Measurements from ENCODE around the gene CYP2A6. TPM values are rescaled to one million over a fixed set of nuclear protein-coding genes. Genes with fewer than 3 reads are reported as not detected.

The CYP2A6 gene
- total and polyA plus RNA-seq, 4 donors, result 0.38 TPM; not detected in 3

GRCh38 chr19:40803857-40804782 is 46.1 kb downstream of the CYP2A6 start:
- Histone ChIP-seq H3K4me1 (ENCODE audit: control insufficient read depth in 1 of 2, insufficient read depth in 2 of 2, low read length in 2 of 2) (no peaks in the 10 kb centered on the region), H3K27me3 (ENCODE audit: control insufficient read depth in 1 of 2, insufficient read depth in 2 of 2, low read length in 1 of 2) (no peaks in the 10 kb centered on the region), H3K4me3 (ENCODE audit: low read length in 2 of 2) (no peak overlapping the region), H3K36me3 (ENCODE audit: control insufficient read depth in 1 of 2, insufficient read depth in 2 of 2, low read length in 1 of 2) (peaks cover 0 to 6% of the 10 kb centered on the region in 2 donors), H3K27ac (ENCODE audit: low read depth in 1 of 2, low read length in 2 of 2) (no peak overlapping the region), H3K9me3 (ENCODE audit: control insufficient read depth, low read length) (no peaks in the 10 kb centered on the region)
- intact Hi-C loops (cut with DNase I), result loop anchor here in 1 of 2 donors (10.0 kb wide), 1 partner anchor 359 kb away; the partner anchor contains the start of gene SERTAD3
- no peak for ATAC-seq (ENCODE audit: low FRiP score)
- WGBS, 2 donors, result 66 to 67% methylated on average over 6 of the region's 6 CpGs
- peak in 1 of 2 donors; percentile 54 for DNase-seq

- H3K4me3 ChIP-seq (ENCODE audit: low read length in 2 of 2), result no peak overlapping the region
- H3K27me3 ChIP-seq (ENCODE audit: control insufficient read depth in 1 of 2, insufficient read depth in 2 of 2, low read length in 1 of 2), result no peaks in the 10 kb centered on the region
- H3K27ac ChIP-seq (ENCODE audit: low read depth in 1 of 2, low read length in 2 of 2), result peak overlapping the region in 1 of 2 donors; percentile 6
- no peaks in the 10 kb centered on the region for H3K9me3 ChIP-seq (ENCODE audit: control insufficient read depth, low read length)
- peak in 1 of 2 donors; percentile 75 for DNase-seq
- H3K36me3 ChIP-seq (ENCODE audit: control insufficient read depth in 1 of 2, insufficient read depth in 2 of 2, low read length in 1 of 2), result peaks cover 0 to 4% of the 10 kb centered on the region in 2 donors
- ATAC-seq (ENCODE audit: low FRiP score), result no peak
- intact Hi-C loops (cut with DNase I), result loop anchor here in 1 of 2 donors (10.0 kb wide), 1 partner anchor 359 kb away; the partner anchor contains the start of gene SERTAD3
- WGBS, 2 donors, result 45 to 60% methylated on average over 9 of the region's 9 CpGs
- H3K4me1 ChIP-seq (ENCODE audit: control insufficient read depth in 1 of 2, insufficient read depth in 2 of 2, low read length in 2 of 2), result no peaks in the 10 kb centered on the region
These were observed 46.9 kb downstream of the CYP2A6 start for GRCh38 chr19:40803170-40803856.

GRCh38 chr19:40802300-40803169 is 47.7 kb downstream of the CYP2A6 start:
- intact Hi-C loops (cut with DNase I), result loop anchor here in 1 of 2 donors (10.0 kb wide), 1 partner anchor 358 kb away; the partner anchor contains the start of gene SERTAD3
- no peaks in the 10 kb centered on the region for H3K4me1 ChIP-seq (ENCODE audit: control insufficient read depth in 1 of 2, insufficient read depth in 2 of 2, low read length in 2 of 2)
- H3K4me3 ChIP-seq (ENCODE audit: low read length in 2 of 2), result no peak overlapping the region
- H3K27me3 ChIP-seq (ENCODE audit: control insufficient read depth in 1 of 2, insufficient read depth in 2 of 2, low read length in 1 of 2), result no peaks in the 10 kb centered on the region
- 7 to 10% methylated on average over 11 of the region's 11 CpGs for WGBS, 2 donors
- peak overlapping the region in 1 of 2 donors; percentile 6 for H3K27ac ChIP-seq (ENCODE audit: low read depth in 1 of 2, low read length in 2 of 2)
- ATAC-seq (ENCODE audit: low FRiP score) (no peak), DNase-seq (peak in 1 of 2 donors; percentile 79)
- no peaks in the 10 kb centered on the region for H3K9me3 ChIP-seq (ENCODE audit: control insufficient read depth, low read length)
- peaks cover 0 to 4% of the 10 kb centered on the region in 2 donors for H3K36me3 ChIP-seq (ENCODE audit: control insufficient read depth in 1 of 2, insufficient read depth in 2 of 2, low read length in 1 of 2)

GRCh38 chr19:40801426-40802299 is 48.6 kb downstream of the CYP2A6 start:
- Histone ChIP-seq H3K36me3 (ENCODE audit: control insufficient read depth in 1 of 2, insufficient read depth in 2 of 2, low read length in 1 of 2) (peaks cover 0 to 4% of the 10 kb centered on the region in 2 donors), H3K9me3 (ENCODE audit: control insufficient read depth, low read length) (no peaks in the 10 kb centered on the region), H3K27ac (ENCODE audit: low read depth in 1 of 2, low read length in 2 of 2) (no peak overlapping the region), H3K4me3 (ENCODE audit: low read length in 2 of 2) (no peak overlapping the region), H3K27me3 (ENCODE audit: control insufficient read depth in 1 of 2, insufficient read depth in 2 of 2, low read length in 1 of 2) (no peaks in the 10 kb centered on the region), H3K4me1 (ENCODE audit: control insufficient read depth in 1 of 2, insufficient read depth in 2 of 2, low read length in 2 of 2) (no peaks in the 10 kb centered on the region)
- peak in 1 of 2 donors; percentile 59 for DNase-seq
- WGBS, 2 donors, result 38 to 40% methylated on average over 12 to 13 of the region's 13 CpGs
- ATAC-seq (ENCODE audit: low FRiP score), result no peak
- intact Hi-C loops (cut with DNase I), result loop anchor here in 1 of 2 donors (10.0 kb wide), 1 partner anchor 357 kb away; the partner anchor contains the start of gene SERTAD3

- H3K4me1 ChIP-seq (ENCODE audit: control insufficient read depth in 1 of 2, insufficient read depth in 2 of 2, low read length in 2 of 2), result no peaks in the 10 kb centered on the region
- H3K4me3 ChIP-seq (ENCODE audit: low read length in 2 of 2), result no peak overlapping the region
- H3K27ac ChIP-seq (ENCODE audit: low read depth in 1 of 2, low read length in 2 of 2), result no peak overlapping the region
- peaks cover 0 to 4% of the 10 kb centered on the region in 2 donors for H3K36me3 ChIP-seq (ENCODE audit: control insufficient read depth in 1 of 2, insufficient read depth in 2 of 2, low read length in 1 of 2)
- no peaks in the 10 kb centered on the region for H3K9me3 ChIP-seq (ENCODE audit: control insufficient read depth, low read length)
- H3K27me3 ChIP-seq (ENCODE audit: control insufficient read depth in 1 of 2, insufficient read depth in 2 of 2, low read length in 1 of 2), result no peaks in the 10 kb centered on the region
- ATAC-seq (ENCODE audit: low FRiP score), result no peak
- intact Hi-C loops (cut with DNase I), result loop anchor here in 1 of 2 donors (10.0 kb wide), 1 partner anchor 356 kb away; the partner anchor contains the start of gene SERTAD3
- WGBS, 2 donors, result 78 to 83% methylated on average over 22 to 27 of the region's 27 CpGs
- peak in 1 of 2 donors; percentile 72 for DNase-seq
These were observed 49.3 kb downstream of the CYP2A6 start for GRCh38 chr19:40800997-40801377.

GRCh38 chr19:40800339-40800996 is 49.8 kb downstream of the CYP2A6 start:
- WGBS, 2 donors, result 59 to 61% methylated on average over 24 to 27 of the region's 27 CpGs
- peaks cover 0 to 4% of the 10 kb centered on the region in 2 donors for H3K36me3 ChIP-seq (ENCODE audit: control insufficient read depth in 1 of 2, insufficient read depth in 2 of 2, low read length in 1 of 2)
- H3K27ac ChIP-seq (ENCODE audit: low read depth in 1 of 2, low read length in 2 of 2), result peak overlapping the region in 1 of 2 donors; percentile 35
- no peak for ATAC-seq (ENCODE audit: low FRiP score)
- DNase-seq, result peak in 1 of 2 donors; percentile 75
- H3K4me1 ChIP-seq (ENCODE audit: control insufficient read depth in 1 of 2, insufficient read depth in 2 of 2, low read length in 2 of 2), result no peaks in the 10 kb centered on the region
- H3K27me3 ChIP-seq (ENCODE audit: control insufficient read depth in 1 of 2, insufficient read depth in 2 of 2, low read length in 1 of 2), result no peaks in the 10 kb centered on the region
- intact Hi-C loops (cut with DNase I), result loop anchor here in 1 of 2 donors (10.0 kb wide), 1 partner anchor 356 kb away; the partner anchor contains the start of gene SERTAD3
- H3K9me3 ChIP-seq (ENCODE audit: control insufficient read depth, low read length), result no peaks in the 10 kb centered on the region
- H3K4me3 ChIP-seq (ENCODE audit: low read length in 2 of 2), result peak overlapping the region in 1 of 2 donors; percentile 94

Measured in aorta (tissue), 5 donors.